EH (cell line): Measurements from ENCODE around the gene CRYZL1.
A peak's percentile ranks its signal among the peaks of the same experiment; 100 is the strongest.
"Not testable (repeated sequence)": the region's sequence is repeated elsewhere in the genome, so short reads cannot be mapped to it uniquely, and the experiment has no call there.

ENCODE experiments used
- DNase-seq: peaks from one replicate; pipeline ENCODE4 v3.0.0-alpha.2; 2015; ENCODE audit warnings: low read depth

The CRYZL1 gene

GRCh38 chr21:33626151-33626550 lies 15.4 kb downstream of the CRYZL1 start:
- not testable (repeated sequence) for DNase-seq

- DNase-seq = no peak
Observed at GRCh38 chr21:33622253-33622652, 19.3 kb downstream of the CRYZL1 start.

DNA sequence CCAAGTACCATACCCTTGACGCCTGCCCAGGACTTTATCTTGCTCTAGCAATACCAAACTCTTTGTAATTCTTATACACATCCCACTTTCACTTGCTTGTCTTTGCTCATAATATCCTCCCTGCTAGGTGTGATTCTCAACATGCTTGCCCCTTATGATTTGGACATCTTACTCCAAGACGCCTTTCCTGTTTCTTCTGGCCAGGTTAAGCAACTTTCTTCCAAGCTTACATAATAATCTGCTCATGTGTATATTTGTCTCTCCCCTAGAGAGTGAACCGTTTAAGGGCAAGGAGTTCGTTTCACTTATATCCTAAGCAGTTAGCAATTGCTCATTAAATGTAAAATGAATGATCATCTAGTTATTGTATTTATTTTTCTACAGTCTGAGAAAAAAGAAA lies 21.8 kb downstream of the CRYZL1 start:
- DNase-seq = no peak

GRCh38 chr21:33618407-33618806 lies 23.1 kb downstream of the CRYZL1 start:
- DNase-seq = no peak

- not testable (repeated sequence) for DNase-seq
Observed at GRCh38 chr21:33617565-33617964, 24.0 kb downstream of the CRYZL1 start.

GRCh38 chr21:33611006-33611744 lies 30.4 kb downstream of the CRYZL1 start:
- DNase-seq = no peak

GRCh38 chr21:33608559-33608958 lies 33.0 kb downstream of the CRYZL1 start:
- no peak for DNase-seq

GRCh38 chr21:33598051-33598450 lies 43.5 kb downstream of the CRYZL1 start:
- DNase-seq = no peak

GRCh38 chr21:33588485-33589335 lies 52.8 kb downstream of the CRYZL1 start, which contains the start of gene DONSON:
Gene DONSON, minus strand, starts transcription at chr21:33588684. Its CDS starts 43 bp downstream, at chr21:33588641.
- DNase-seq = peak; percentile 85

DNA sequence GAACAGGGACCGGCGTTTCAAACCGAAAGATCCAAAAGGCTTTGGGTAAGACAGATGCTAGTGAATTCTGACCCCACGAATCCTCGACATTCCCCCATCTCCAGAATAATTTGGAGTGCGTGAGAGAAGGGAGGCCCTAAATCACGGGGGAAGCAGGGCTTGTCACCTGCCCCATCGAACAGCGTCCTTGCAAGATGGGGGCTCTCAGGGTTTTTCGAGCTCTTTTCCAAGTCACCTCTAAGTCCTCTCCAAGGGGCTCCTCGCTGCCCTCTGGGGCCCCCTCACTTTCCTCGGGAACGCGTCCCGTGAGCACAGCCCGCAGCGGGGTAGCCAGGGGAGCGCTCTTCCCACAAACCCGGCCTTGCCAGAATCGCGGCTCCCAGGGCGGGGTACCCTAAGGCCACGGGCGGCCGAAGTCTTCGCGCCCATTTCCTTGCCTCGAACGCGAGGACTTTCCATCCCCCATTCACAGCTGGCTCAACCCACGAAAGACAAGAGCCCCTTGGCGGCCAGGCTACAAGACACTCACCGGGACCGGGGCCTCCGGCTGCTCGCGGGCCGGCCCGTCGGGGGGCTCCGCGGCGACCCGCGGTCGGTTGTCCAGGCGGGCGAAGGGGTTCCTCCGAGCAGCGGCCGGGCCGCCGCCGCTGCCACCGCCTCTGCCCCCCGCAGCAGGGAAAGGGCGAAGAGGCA lies 53.6 kb downstream of the CRYZL1 start:
- peak; percentile 51 for DNase-seq

DNA sequence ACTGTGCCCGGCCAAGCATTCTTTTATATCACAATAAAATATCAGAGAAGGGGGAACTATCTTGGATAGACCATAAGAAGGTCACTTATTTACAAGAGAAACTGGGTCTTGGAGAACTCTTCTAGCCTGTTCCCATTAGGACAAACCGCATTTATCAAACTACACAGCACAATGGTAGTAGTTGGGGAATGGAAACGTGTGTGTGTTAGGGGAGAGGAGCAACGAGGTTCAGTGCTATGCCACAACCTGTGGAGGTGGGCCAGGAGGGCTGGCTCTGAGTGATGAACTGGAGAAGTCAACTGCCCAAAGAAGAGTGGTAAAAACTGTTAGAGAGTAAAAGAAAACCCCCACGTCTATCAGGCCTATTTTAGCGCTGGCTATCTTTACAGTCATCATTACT lies 54.6 kb downstream of the CRYZL1 start:
- no peak for DNase-seq

- DNase-seq = no peak
Observed at GRCh38 chr21:33584455-33584854, 57.1 kb downstream of the CRYZL1 start.

DNA sequence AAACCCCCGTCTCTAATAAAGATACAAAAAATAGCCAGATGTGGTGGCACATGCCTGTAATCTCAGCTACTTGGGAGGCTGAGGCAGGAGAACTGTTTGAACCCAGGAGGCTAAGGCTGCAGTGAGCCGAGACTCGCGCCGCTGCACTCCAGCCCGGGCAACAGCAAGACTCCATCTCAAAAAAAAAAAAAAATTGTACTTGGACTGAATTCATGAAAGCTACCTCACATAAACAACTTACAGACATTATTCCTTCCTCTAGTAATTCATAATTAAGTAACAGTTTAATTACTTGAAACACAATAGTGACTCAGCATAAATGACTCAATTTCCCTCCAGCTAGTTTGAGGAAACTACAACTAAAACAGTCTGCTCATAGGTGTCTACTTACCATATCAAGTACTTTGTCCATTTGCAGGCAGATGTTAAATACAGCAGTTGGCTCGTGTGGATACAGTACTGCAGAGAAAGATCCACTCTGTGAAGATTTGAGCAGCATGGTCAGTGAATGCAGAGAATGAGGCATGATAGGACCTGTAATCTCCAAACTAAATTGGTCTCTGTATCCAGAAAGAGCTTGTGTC lies 62.5 kb downstream of the CRYZL1 start:
- peak; percentile 67 for DNase-seq

- peak; percentile 83 for DNase-seq
Observed at GRCh38 chr21:33578214-33578613, 63.3 kb downstream of the CRYZL1 start.

DNA sequence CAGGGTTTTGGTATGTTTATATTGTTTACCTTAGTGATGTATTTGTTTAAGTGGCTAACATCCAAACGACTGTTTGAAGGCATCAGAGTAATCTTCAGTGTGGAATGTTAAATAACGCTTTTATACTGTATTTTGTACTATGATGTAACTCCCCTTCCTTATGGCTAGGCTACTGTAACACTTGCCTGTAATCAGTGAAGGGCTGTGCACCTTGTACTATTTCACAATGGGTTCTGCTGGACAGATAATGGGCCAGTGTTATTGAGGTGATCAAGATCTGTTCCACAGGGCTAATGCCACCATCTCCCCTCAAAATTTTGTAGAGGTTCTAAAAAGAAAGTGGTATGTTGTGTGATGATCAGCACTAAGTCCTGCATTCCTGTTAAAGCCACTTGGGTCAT lies 64.8 kb downstream of the CRYZL1 start:
- peak; percentile 6 for DNase-seq

GRCh38 chr21:33572350-33572749 lies 69.2 kb downstream of the CRYZL1 start:
- DNase-seq = no peak

DNA sequence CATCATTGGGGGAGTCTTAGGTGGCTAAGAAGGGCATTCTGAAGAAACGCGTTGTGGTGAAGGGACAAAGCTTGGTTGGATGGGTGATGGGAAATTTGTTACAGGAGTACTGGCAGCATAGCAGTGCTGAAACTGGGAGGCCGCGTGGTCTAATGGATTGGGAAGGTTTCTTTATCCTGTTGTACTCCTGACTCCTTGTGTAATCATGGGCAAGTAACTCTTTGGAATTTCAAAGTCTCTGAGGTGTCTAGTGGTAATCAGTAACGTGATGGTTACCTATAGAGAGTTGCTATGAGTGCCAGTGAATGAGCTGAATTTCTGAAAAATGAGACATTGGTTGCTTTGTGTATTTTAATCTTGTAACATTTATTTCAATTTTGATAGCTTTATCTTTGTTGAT lies 71.5 kb downstream of the CRYZL1 start:
- DNase-seq = no peak

GRCh38 chr21:33568448-33568847 lies 73.1 kb downstream of the CRYZL1 start:
- DNase-seq = no peak

DNA sequence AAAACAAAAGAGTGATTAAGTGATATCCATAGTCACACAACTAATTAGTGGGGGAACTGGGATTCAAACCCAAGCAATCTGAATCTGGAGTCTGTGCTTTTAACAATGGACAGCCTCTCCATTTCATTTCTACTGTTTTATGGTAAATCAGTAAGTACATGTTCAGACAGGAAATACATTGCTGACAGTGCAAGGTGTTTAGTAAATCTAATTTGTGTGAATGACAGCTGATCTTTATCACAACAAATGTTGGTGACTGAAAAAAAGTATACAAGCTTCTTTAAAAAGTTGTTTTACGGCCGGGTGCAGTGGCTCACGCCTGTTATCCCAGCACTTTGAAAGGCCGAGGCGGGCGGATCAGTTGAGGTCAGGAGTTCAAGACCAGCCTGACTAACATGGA lies 73.6 kb downstream of the CRYZL1 start:
- DNase-seq = no peak

DNA sequence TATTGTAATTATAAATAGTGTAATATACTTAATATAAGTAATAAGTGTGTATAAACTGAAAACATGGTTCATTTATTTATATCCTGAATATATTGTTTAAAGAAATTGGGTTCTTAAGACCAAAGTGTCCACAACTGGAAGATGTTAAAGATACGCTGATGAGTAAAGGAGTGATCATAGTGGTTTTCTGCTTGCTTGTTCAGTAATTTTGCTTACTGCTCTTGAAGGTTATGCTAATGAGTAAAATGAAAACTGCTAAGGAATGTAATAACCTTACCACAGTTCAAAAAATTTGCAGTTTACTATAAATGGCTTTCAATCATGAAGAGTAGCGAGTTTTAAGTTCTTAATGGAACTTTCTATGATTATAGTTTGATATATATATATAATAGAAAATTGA lies 75.0 kb downstream of the CRYZL1 start:
- DNase-seq = no peak

DNA sequence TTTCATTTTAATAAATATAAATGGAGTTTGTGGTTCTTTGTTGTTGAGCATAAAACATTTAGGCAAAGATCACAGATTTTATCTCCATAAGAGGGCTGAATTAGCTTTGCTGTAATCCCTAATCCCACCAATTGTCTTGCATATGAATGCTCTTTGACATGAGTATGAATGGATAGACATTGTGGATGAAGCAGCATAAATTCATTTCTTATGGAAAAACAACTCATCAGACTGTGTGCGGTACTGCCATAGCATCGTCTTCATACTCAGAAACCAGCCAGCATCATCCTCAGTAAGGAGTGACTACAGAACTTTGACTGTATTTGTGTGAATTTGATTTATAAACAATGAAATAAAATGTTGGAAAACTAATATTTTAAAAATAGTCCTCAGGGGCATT lies 79.2 kb downstream of the CRYZL1 start:
- DNase-seq = no peak

- DNase-seq = peak; percentile 10
Observed at GRCh38 chr21:33561373-33561772, 80.2 kb downstream of the CRYZL1 start.
